GM19468 (cell line): ENCODE data around the gene SLC1A7.

Source experiments
- ATAC-seq: cut with Tn5 transposase; IDR thresholded peaks from one replicate; pipeline ENCODE4 v1.9.1; 2021; ENCODE audit warnings: mild to moderate bottlenecking, moderate library complexity, moderate number of reproducible peaks; ENCODE audit not compliant: unreplicated experiment; ENCODE audit errors: extremely low read depth

The SLC1A7 gene

DNA sequence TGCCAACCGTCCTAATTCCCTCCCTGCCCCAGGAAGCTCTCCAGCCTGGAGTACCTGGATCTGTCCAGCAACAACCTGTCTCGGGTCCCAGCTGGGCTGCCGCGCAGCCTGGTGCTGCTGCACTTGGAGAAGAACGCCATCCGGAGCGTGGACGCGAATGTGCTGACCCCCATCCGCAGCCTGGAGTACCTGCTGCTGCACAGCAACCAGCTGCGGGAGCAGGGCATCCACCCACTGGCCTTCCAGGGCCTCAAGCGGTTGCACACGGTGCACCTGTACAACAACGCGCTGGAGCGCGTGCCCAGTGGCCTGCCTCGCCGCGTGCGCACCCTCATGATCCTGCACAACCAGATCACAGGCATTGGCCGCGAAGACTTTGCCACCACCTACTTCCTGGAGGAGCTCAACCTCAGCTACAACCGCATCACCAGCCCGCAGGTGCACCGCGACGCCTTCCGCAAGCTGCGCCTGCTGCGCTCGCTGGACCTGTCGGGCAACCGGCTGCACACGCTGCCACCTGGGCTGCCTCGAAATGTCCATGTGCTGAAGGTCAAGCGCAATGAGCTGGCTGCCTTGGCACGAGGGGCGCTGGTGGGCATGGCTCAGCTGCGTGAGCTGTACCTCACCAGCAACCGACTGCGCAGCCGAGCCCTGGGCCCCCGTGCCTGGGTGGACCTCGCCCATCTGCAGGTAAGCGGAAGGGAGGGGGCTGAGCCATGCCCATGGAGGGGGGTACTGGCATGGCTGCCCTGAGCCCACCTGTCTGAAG lies 63.9 kb downstream of the SLC1A7 start:
- ATAC-seq = no peak

DNA sequence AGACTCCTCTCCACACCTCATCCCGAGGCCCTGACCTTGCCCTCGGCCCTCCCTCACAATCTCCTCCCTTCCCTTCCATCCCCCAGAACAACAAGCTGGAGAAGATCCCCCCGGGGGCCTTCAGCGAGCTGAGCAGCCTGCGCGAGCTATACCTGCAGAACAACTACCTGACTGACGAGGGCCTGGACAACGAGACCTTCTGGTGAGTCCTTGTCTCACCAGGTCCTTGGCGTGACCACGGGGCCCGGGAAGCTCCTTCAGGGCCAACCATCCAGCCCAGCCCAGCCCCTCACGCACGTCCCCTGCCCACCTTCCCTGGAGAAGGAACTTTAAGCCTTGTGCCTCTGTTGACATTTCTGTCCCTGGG lies 64.9 kb downstream of the SLC1A7 start:
- ATAC-seq = no peak

DNA sequence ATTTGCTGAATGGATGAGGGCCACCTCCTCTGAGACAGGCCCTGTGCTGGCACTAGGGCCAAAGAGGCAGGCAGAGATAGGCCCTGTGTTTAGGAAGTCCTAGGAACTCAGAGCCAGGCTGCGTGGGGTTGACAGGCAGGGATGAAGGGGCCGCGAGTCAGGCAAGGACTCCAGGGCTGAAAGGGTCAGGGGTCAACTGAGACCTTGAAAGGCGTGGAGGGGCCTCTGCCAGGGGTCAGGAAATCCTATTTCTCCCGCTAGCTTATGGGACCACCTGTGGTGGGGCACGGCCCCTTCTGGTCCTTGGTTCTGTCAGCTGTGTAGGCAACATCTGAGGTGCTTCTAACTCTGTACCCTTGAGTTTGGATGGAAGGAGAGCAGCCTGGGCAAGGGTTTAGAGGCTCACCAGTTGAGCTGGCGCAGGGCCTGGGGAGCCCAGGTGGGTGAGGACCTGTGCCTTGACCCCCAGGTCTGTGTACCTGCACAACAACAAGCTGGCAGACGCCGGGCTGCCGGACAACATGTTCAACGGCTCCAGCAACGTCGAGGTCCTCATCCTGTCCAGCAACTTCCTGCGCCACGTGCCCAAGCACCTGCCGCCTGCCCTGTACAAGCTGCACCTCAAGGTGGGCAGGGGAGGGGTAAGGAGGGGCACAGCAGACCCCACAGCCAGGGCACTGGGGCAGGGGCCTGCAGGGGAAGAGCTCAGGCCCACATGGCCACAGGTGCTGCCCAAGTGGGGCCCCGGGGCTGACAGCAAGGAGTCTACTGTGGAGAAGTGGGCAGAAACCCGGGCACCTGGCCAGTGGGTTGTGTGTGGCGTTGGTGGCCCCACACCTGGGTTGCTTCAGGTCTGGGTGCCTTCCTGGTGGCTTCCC lies 65.5 kb downstream of the SLC1A7 start:
- ATAC-seq = no peak

DNA sequence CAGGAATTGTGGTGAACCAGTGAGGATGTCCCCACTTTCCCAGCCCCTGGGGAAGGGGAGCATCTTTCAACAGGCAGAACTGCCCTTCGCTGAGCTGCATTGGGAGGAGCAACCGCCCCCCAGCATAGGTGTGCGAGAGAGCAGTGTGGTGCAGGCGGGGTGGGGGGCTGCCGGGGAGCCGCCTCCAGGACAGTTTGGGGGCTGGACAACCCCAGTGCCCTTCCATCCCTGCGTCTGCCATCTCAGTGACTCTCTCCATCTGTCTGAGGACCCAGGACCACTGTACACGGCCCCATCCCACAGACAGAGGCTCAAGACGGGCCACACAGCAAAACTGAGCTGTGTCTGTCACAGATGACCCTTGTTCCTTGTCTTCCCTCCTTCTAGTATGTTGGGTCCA lies 66.3 kb downstream of the SLC1A7 start:
- ATAC-seq = no peak

DNA sequence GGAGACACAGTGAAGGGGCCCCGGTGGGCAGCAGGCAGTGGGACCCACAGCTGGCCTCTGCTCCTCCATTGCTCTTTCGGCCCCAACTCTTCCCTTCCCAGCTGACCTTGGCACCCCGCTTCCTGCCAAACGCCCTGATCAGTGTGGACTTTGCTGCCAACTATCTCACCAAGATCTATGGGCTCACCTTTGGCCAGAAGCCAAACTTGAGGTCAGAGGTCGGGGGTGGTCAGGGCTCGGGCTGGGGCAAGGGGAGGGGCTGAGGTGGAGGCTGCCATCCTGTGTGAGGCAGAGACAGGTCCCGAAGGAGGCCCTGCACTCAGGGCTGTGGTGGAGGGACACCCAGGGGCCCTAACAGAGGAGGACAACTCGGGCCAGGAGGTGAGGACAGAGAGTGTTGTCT lies 66.7 kb downstream of the SLC1A7 start:
- no peak for ATAC-seq

DNA sequence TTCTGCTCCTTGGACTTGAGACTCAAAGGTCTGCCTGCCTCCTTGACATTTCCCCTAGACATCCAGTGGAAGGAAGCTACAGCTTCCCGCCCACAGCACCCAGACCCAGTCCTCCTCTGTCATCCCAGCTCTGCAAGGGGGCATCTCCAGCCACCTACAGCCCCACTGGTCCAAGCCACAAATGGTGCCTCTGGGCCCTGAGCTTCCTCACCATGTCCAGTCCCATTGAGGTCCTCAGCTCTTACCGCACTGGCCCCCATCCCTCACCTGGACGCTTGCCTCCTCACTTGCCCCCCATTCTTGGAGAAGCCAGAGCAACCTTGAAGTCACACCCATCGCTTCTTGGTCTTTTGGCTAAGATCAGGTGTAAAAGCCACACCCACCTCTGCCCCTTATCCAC lies 67.2 kb downstream of the SLC1A7 start:
- ATAC-seq = no peak

DNA sequence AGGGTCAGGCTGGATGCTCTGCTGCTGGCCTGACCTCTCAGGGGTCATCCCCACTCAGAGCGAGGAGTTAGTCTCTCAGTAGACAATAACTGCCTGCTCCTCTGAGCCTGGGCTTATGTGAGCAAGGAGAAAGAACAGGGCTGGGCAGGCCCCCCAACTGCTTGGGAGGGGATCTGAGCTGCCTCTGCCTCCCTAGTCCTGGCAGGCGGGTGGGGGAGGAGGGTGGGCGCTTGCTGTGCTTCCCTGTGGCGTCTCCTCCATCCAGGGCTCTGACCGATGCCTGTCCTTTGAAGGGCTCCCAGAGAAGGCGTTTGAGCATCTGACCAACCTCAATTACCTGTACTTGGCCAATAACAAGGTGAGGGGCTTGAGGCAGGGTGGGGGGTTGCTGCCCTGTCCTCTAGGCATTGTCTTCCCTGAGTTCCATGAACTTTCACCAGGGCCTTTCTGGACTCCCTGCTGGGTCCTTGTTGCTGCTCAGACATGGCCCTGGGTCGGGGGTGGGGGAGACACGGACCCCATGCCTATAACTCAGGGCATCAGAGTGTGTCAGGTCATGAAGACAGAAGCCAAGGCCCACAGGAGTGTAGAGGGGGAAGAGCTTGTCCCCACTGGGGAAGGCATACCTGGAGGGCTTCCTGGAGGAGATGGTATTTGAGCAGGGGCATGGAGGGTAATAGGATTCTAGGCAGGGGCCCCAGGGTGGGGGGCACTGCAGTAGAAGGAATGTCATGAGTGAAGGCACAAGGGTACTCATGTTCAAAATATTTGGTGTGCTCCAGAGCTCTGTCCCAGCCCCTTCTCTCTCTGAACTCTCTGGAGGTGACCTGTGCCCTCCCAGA lies 67.9 kb downstream of the SLC1A7 start:
- ATAC-seq = no peak

DNA sequence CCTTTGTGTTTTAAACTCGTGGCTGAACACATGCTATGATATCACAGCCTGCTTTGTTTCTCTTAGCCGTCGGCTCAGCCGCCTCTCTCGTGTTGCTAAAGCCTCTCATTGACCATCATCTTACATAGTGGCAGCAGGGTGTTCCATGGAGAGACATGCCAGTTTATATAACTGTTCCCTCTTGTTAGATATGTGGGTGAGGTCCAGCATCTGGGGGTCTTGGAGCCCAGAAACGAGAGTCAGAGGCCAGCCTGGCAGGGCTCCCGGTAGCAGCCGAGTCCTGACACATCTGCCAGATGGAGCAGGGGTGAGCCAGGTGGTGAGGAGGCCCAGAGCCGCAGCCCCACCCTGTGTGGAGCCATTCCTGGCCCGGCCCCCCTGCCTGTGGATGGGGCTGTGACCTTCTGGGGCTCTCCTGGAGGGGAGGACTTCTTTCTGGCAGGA lies 68.5 kb downstream of the SLC1A7 start:
- no peak for ATAC-seq

DNA sequence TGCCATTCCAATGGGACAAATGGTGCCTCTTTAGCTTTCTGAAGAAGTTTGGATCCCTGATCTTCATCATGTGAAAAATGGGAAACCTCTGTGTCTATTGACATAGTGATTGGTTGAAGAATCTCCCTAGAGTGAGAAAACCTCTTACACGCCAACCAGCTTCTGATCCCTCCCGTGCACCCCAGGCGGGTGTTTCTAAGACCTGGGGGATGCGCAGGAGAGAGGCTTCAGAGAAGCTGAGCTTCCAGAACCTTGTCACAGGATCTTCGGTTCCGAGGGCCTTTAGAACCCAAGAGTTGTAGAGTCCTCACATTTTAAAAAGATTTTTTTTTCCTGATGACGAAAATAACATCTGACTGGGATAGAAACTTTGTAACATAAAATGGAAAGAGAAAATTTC lies 69.2 kb downstream of the SLC1A7 start:
- no peak for ATAC-seq

DNA sequence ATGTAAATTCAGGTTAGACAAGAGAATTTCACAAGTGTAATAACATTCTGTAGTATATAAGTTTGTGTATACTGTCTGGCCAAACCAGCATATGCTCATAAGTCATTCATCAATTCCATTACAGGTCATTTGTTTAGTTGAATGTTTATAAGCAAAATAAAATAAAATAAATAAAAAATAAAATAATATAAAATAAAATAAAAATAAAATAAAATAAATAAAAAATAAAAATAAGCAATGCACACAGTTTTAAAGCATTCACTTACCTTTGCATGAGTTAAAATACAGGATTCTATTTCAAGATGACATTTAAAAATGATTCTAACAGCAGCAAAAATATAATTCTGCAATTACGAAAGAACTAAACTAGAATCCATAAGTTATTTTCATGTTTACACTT lies 70.5 kb downstream of the SLC1A7 start:
- no peak for ATAC-seq

DNA sequence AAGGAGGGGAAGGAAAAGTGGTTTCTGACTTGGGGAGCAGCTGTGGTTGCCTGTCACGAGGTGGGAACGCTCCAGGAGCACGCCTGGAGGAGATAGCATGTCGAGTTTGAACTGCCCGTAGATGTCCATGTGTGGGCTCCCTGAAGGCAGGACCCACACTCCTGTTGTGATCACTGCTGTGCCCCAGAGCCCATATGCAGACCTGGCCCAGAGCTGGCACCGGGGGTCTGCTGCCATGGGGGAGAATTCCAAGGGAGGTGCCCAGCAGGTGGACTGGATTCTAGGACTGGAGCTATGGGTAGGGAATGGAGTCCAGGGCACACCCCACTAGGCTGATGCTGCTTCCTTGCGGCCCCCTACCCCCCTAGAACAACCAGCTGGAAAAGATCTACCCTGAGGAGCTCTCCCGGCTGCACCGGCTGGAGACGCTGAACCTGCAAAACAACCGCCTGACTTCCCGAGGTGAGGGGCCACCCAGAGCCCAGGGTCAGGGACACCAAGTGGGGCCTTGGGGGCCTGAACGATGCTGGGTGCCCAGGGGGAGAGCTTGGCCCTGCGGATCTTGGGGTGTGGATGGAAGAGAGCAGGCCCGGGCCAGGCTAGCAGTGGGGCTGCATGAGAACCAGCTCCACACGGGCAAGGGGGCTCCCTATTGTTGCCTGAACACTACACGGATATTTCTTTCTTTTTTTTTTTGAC lies 71.1 kb downstream of the SLC1A7 start:
- no peak for ATAC-seq

DNA sequence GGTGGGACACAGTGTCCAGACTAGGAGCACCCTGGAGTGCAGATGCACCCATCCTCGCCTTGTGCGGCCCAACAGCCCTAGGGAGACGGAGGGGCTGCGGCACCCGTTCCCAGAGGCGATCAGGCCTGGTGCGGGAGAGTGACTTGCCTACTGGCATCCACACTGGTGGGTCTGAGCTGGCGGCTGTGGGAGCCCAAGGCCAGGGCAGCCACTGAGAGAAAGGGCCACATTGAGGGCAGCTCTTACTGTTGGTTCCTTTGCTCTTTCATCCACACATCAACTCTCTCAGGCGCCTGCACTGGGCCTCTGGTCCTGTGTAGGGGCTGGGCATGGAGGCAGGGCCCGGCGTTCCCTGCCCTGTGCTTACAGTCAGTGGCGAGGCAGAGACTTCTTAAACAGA lies 71.8 kb downstream of the SLC1A7 start:
- ATAC-seq = no peak

DNA sequence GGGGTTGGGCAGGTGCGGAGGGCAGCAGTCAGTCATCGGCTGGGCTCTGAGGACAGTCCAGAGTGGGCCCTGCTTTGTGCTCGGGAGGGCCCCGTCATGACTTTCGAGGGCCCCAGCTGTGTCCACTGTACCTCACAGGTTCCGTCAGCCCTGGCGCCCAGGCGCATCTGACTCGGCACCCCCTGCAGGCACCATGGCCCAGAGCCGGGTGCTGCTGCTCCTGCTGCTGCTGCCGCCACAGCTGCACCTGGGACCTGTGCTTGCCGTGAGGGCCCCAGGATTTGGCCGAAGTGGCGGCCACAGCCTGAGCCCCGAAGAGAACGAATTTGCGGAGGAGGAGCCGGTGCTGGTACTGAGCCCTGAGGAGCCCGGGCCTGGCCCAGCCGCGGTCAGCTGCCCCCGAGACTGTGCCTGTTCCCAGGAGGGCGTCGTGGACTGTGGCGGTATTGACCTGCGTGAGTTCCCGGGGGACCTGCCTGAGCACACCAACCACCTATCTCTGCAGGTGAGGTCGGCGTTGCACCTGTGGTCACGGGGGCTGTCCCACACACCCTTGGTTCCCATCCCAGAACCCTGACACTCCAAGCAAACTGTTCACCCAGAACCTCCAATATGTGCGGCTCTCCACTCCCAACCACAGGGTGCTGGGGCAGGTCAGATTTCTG lies 72.6 kb downstream of the SLC1A7 start:
- no peak for ATAC-seq

DNA sequence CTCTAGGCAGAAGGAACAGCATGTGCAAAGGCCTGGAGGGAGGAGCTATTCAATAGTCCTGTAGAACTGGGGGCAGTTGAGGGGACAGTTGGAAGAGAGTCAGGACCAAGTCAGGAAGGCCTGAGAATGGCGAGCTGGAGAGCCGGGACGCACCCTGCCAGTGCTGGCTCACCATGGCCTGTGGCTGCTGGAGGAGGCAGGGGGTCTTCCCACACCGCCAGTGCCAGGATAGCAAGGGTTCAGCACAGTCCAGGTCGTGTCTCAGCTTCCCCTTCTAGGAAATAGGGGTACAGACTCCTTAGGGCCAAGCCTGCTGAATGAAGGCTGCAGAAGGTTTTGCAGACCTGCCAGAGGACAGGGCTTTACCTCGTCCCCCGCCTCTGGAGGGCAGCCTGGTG lies 73.2 kb downstream of the SLC1A7 start:
- no peak for ATAC-seq

DNA sequence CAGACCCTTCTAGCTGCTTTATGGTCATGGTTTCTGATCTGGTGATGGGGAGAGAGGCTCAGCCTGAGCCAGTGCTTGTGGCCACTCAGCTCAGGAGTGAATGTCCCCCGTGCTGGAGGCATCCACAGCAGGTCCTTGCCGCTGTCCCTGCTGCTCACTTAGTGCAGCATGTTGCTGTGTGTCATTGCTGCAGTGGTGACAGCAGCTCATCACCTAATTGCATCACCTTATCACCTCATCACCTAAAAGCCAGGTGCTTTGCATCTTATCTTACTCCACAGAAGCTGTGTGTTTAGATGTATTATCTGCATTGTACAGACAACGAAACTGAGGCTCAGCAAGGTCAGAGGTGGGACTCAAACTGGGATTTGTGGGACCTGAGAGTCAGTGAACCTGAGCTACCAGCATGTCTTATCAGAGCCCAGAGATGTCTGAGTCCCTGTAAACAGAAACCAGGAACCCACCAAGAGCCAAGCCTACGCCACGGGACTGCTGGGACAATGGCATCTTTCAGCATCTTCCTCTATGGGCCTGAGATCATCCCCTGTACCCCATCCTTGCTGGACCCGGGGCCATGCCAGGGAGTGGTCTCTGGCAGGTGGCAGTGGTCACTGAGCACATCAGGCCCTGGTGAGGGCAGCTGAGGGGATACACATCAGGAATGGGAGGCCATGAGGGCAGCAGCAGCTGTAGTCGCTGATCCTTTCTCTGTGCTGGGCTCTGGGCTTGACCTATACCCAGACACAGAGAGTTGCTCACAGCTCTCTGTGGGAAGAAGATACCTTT lies 73.9 kb downstream of the SLC1A7 start:
- no peak for ATAC-seq

DNA sequence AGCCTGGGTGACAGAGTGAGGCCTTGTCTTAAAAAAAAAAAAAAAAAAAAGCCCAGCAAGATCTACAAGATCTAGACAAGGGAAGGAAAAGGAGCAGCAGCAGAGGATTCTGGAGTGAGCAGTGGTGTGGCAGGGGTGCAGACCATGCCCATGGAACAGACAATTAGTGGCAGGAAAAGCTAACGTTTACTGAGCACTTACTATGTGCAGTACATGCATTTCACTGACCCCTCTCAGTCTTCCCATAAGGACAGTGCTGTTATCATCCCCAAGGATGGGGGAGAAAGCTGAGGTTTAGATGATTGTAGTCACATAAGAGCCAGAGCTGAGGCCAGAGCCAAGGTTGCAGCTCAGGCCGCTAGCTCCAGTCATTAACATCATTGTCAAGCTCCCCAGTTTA lies 74.6 kb downstream of the SLC1A7 start:
- ATAC-seq = no peak

DNA sequence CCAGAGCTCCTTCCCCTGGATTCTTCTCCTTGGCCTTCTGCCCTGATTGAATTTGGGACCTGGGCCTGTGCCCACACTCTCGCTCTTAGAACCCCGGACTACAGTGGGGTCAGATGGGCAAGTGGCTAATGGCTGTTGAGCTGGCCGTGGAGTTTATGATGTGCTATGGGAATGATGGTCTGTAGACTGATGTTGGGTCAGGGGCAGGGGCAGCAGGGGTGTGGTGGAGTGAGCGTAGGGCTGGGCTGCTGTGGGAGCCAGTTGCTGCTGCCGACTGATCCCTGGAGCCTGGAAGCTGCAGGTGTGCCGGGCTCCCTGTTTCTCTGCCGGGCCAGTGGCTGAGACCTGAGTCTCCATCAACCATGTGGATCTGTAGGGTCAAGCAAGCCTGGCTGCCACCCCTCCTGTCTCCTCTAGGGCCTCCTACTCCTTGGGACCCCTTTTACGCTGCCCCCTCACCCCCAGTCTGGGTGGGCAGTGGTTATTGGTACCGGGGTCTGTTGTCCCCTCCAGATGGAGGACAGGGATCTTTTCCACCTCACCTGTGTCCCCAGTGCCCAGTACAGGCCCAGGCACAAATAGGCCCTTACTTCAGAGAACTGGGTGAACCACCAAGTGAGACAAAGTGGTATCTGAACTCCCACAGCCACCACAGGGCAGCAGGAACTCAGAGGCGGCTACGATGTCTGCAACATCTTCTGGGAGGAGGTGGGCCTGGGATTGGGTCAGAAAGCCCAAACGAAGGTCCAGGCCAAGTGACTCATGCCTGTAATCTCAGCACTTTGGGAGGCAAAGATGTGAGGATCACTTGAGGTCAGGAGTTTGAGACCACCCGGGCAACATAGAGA lies 75.3 kb downstream of the SLC1A7 start:
- no peak for ATAC-seq

DNA sequence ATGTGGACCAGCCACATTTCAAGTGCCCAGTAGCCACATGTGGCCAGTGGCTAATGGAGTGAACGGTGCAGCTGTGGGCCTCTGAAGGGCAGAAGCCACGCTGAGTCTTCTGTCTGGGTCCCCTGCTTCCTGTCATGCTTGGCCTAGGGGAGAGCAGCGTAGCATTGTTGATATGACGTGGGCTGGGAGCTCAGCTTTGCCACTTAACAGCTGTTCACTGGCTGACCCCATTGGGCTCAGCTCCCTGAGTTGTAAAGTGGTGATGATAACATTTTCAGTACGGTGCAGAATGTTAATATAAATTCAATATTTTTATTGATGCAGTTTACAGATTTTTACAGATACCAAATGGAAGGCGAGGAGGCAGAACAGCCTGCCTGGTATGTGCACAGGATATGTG lies 76.0 kb downstream of the SLC1A7 start:
- no peak for ATAC-seq
